ENCODE results near the gene WDR26. TPM values are rescaled to one million over a fixed set of nuclear protein-coding genes. Genes with fewer than 3 reads are reported as not detected.

Gene WDR26
- total RNA-seq, 3 donors from 2014 or later: 88.5 to 108 (median 108) TPM

DNA sequence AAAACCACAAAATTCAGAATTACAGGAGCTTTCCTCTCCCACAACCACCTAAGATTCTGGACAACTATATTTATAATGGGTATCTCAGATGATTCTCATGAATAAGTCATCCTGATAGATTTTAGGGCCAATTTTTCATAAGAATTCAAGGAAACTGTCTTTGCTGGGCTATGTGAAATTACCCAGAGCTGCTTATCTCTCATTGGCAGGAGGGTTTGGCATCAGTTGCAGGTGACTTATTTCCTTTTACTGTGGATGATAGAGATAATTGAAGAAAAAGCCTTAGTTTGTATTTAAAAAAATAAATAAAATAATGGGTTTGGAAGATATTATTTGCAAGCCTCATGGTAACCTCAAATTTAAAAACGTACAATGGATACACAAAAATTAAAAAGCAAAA lies 38.2 kb upstream of the WDR26 start:
- no peaks in the 10 kb centered on the region for H3K4me1 ChIP-seq
- intact Hi-C loops (cut with DNase I; ENCODE audit: low total_unique reads): no loop called here
- no peak overlapping the region for H3K4me3 ChIP-seq
- H3K27me3 ChIP-seq: no peaks in the 10 kb centered on the region
- no peak for TF ChIP-seq POLR2A (IDR thresholded peaks at IDR 0.05)
- TF ChIP-seq POLR2AphosphoS5 (IDR thresholded peaks at IDR 0.05): no peak
- TF ChIP-seq, protein P1, sequence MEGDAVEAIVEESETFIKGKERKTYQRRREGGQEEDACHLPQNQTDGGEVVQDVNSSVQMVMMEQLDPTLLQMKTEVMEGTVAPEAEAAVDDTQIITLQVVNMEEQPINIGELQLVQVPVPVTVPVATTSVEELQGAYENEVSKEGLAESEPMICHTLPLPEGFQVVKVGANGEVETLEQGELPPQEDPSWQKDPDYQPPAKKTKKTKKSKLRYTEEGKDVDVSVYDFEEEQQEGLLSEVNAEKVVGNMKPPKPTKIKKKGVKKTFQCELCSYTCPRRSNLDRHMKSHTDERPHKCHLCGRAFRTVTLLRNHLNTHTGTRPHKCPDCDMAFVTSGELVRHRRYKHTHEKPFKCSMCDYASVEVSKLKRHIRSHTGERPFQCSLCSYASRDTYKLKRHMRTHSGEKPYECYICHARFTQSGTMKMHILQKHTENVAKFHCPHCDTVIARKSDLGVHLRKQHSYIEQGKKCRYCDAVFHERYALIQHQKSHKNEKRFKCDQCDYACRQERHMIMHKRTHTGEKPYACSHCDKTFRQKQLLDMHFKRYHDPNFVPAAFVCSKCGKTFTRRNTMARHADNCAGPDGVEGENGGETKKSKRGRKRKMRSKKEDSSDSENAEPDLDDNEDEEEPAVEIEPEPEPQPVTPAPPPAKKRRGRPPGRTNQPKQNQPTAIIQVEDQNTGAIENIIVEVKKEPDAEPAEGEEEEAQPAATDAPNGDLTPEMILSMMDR (IDR thresholded peaks at IDR 0.05): no peak
- H3K36me3 ChIP-seq: no peaks in the 10 kb centered on the region
- no peaks in the 10 kb centered on the region for H3K9me3 ChIP-seq
- H3K27ac ChIP-seq: no peak overlapping the region
- DNase-seq (ENCODE audit: low spot score in 2 of 2): no peak

DNA sequence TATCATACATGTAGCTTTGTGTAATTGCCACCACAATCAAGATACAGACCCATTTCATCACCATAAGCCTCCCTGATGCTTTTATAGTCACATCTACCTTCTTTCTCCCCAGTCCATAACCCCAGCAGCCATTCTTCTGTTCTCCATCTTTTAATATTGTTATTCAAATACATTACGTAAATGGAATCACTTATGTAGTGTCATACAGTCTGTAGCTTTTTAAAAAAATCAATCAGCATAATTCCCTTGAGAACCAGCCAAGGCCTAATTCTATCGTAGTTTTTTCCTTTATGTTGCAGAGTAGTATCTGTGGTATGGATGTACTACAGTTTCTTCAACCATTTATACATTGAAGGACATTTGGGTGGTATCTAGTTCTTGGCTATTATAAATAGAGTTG lies 31.6 kb upstream of the WDR26 start:
- no peaks in the 10 kb centered on the region for H3K9me3 ChIP-seq
- intact Hi-C loops (cut with DNase I; ENCODE audit: low total_unique reads): no loop called here
- no peak for DNase-seq (ENCODE audit: low spot score in 2 of 2)
- H3K4me1 ChIP-seq: no peaks in the 10 kb centered on the region
- no peak overlapping the region for H3K27ac ChIP-seq
- H3K36me3 ChIP-seq: no peaks in the 10 kb centered on the region
- no peaks in the 10 kb centered on the region for H3K27me3 ChIP-seq
- TF ChIP-seq POLR2A (IDR thresholded peaks at IDR 0.05) (no peak), POLR2AphosphoS5 (IDR thresholded peaks at IDR 0.05) (no peak)
- TF ChIP-seq, protein P1 (IDR thresholded peaks at IDR 0.05): no peak
- no peak overlapping the region for H3K4me3 ChIP-seq

DNA sequence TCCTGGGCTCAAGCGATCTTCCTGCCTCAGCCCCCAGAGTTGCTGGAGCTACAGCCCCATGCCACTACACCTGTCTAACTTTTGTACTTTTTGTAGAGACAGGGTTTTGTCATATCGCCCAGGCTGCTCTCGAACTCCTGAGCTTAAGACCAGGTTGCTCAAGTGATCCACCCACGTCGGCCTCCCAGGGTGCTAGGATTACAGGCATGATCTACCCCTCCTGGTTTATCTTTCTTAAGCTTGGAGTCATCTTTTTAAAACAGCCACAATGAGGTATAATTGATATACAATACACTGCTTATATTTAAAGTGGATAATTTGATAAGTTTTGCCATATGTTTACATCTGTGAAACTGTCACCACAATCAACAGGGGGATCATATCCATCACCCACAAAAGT lies 25.4 kb upstream of the WDR26 start:
- Histone ChIP-seq H3K9me3 (no peaks in the 10 kb centered on the region), H3K36me3 (no peaks in the 10 kb centered on the region), H3K4me1 (peaks cover 0 to 2% of the 10 kb centered on the region in 2 donors), H3K27me3 (no peaks in the 10 kb centered on the region), H3K4me3 (no peak overlapping the region), H3K27ac (no peak overlapping the region)
- DNase-seq (ENCODE audit: low spot score in 2 of 2): no peak
- intact Hi-C loops (cut with DNase I; ENCODE audit: low total_unique reads): no loop called here
- TF ChIP-seq POLR2AphosphoS5 (IDR thresholded peaks at IDR 0.05) (no peak), POLR2A (IDR thresholded peaks at IDR 0.05) (no peak)

DNA sequence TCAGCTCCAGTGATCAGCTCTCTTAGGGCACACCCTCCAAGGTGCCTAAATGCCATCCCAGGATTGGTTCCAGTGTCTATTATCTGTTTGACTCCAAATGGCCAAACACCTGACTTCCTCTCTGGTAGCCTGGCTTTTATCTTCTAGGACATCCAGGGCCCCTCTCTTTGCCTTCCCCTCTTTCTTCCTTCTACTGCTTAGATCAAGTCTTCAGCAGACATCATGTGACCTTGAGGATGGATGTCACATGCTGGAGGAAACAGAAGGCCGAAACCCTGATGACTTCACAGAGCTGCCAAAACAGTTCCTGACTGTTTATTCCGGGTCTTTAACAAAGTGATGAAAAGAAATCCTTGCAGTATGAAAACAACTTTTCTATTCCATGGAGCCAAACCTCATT lies 24.4 kb upstream of the WDR26 start:
- no peaks in the 10 kb centered on the region for H3K27me3 ChIP-seq
- TF ChIP-seq POLR2A (IDR thresholded peaks at IDR 0.05) (no peak), POLR2AphosphoS5 (IDR thresholded peaks at IDR 0.05) (no peak)
- TF ChIP-seq, protein P1 (IDR thresholded peaks at IDR 0.05): no peak
- no peaks in the 10 kb centered on the region for H3K9me3 ChIP-seq
- H3K27ac ChIP-seq: peak overlapping the region; percentile 67 to 86
- peaks cover 0 to 2% of the 10 kb centered on the region in 2 donors for H3K4me1 ChIP-seq
- no peak overlapping the region for H3K4me3 ChIP-seq
- no peaks in the 10 kb centered on the region for H3K36me3 ChIP-seq
- intact Hi-C loops (cut with DNase I; ENCODE audit: low total_unique reads): no loop called here
- no peak for DNase-seq (ENCODE audit: low spot score in 2 of 2)

DNA sequence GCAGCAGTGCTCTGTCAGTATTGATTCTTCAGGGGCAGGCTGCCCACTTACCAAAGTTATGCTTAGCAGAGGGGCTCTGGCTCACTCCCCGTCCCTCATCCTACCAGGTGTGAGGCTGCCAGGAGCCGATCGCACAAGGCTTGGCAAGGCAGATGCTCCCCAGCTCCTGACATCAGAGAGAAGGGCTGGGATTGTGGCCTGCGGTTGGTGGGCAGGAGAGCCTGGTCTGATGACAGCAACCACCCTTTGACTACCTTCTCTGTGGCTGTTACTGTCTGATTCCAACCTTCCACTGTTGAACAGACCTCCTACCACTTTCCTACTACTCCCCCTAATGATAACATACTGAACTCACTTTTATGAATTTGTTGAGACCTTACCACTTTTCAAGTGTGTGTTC lies 23.7 kb upstream of the WDR26 start:
- no peak for DNase-seq (ENCODE audit: low spot score in 2 of 2)
- intact Hi-C loops (cut with DNase I; ENCODE audit: low total_unique reads): no loop called here
- Histone ChIP-seq H3K36me3 (no peaks in the 10 kb centered on the region), H3K27me3 (no peaks in the 10 kb centered on the region), H3K9me3 (no peaks in the 10 kb centered on the region), H3K4me3 (no peak overlapping the region), H3K4me1 (peaks cover 0 to 2% of the 10 kb centered on the region in 2 donors), H3K27ac (peak overlapping the region; percentile 67 to 86)
- TF ChIP-seq, protein P1 (IDR thresholded peaks at IDR 0.05): no peak
- TF ChIP-seq POLR2A (IDR thresholded peaks at IDR 0.05) (no peak), POLR2AphosphoS5 (IDR thresholded peaks at IDR 0.05) (no peak)

DNA sequence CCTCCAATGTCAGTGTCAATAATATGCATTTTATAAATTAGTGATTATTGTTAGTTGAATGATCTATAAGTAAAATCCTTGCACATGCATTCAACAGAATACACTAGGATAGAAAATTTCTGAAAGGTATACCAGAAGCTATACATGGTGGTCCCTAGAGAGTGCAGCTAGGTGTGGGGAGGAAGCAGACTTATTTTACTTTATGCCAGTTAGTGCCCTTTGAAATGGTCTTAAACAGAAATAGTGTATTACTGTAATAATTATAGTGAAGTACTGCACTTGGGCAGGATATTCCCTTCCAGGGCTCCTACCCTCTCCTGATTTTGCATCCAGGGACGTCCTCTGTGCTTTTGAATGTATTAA lies 23.2 kb upstream of the WDR26 start:
- TF ChIP-seq, protein P1 (IDR thresholded peaks at IDR 0.05): peak in 1 of 3 donors; percentile 5
- TF ChIP-seq POLR2AphosphoS5 (IDR thresholded peaks at IDR 0.05) (no peak), POLR2A (IDR thresholded peaks at IDR 0.05) (no peak)
- no peak for DNase-seq (ENCODE audit: low spot score in 2 of 2)
- Histone ChIP-seq H3K27ac (peak overlapping the region; percentile 67 to 86), H3K4me3 (no peak overlapping the region), H3K27me3 (no peaks in the 10 kb centered on the region), H3K36me3 (no peaks in the 10 kb centered on the region), H3K9me3 (no peaks in the 10 kb centered on the region), H3K4me1 (peaks cover 0 to 2% of the 10 kb centered on the region in 2 donors)
- intact Hi-C loops (cut with DNase I; ENCODE audit: low total_unique reads): no loop called here

Data from breast epithelium (tissue), 4 donors.